HepG2 (cell line): Measurements from ENCODE around the gene MC1R. TPM values are rescaled to one million over a fixed set of nuclear protein-coding genes. Genes with fewer than 3 reads are reported as not detected.

Experiments used
- ATAC-seq: fragments of 200-7000 bp; cut with Tn5 transposase; 3 replicates; pipeline ENCODE4 v1.9.1; 2020; ENCODE audit warnings: mild to moderate bottlenecking, moderate library complexity
- BruUV-seq: library from RNA; stranded (reverse); fragments of 400-500 nt; replicated peaks from 2 replicates; lab custom pipeline; 2021; lab: Mats Ljungman, UMichigan
- CTCF ChIA-PET: fragments of 300-600 bp; formaldehyde crosslinking; extraction: SDS; loops from one replicate; lab custom pipeline; 2021; ENCODE audit warnings: low total read pairs, inconsistent platforms, low intra/inter-chr PET ratio; lab: Yijun Ruan, JAX
- POLR2A ChIA-PET: fragments of 350-600 bp; sonication (Branson Sonifier 250); formaldehyde crosslinking; loops from one replicate; lab custom pipeline; 2020; ENCODE audit warnings: antibody characterized with exemption, inconsistent platforms; lab: Yijun Ruan, JAX
- DNase-seq: peaks from one replicate; pipeline ENCODE4 v3.0.0-alpha.2; 2015; ENCODE audit warnings: low spot score
- FAIRE-seq: peaks from 3 replicates; lab custom pipeline; 2011; peaks lifted over from hg19 to GRCh38; lab: Jason Lieb, UNC
- H2AFZ ChIP-seq: one replicate; pipeline ENCODE4 v1.6.1; 2011; ENCODE audit warnings: low read length, inconsistent platforms
- H3K27ac ChIP-seq: fragments of 300-600 bp; 3 replicates; pipeline ENCODE4 v1.8.0; 2011; ENCODE audit warnings: mixed run types, mild to moderate bottlenecking, mixed read lengths, low read length, inconsistent platforms; ENCODE audit not compliant: insufficient read depth; ENCODE audit errors: extremely low read length
- H3K27me3 ChIP-seq, 2 experiments: fragments of 200-600 bp in 1 of 2; 2 replicates in 1 of 2; 3 replicates in 1 of 2; pipeline versions ENCODE4 v1.6.0 to v1.8.0; 2011; ENCODE audit warnings: low read length in 2 of 2, mild to moderate bottlenecking in 2 of 2, moderate library complexity in 2 of 2, inconsistent platforms in 1 of 2; ENCODE audit not compliant: insufficient read depth in 2 of 2, control insufficient read depth in 1 of 2
- H3K36me3 ChIP-seq, 2 experiments: fragments of 200-600 bp in 1 of 2; replicated peaks in 1 of 2; 2 replicates in 1 of 2; 3 replicates in 1 of 2; pipeline versions ENCODE4 v1.5.1 to v1.8.0; 2011; ENCODE audit warnings: low read length in 2 of 2, inconsistent platforms in 1 of 2; ENCODE audit not compliant: insufficient read depth in 2 of 2, control insufficient read depth in 1 of 2
- H3K4me1 ChIP-seq: 2 replicates; pipeline ENCODE4 v1.5.1; 2012; ENCODE audit warnings: low read length, inconsistent platforms; ENCODE audit not compliant: insufficient read depth
- H3K4me2 ChIP-seq: 2 replicates; pipeline ENCODE4 v1.6.0; 2011; ENCODE audit warnings: low read depth, low read length, inconsistent platforms
- H3K4me3 ChIP-seq, 3 experiments: fragments of 200-600 bp in 1 of 3; sonication (generic), shearing (Covaris generic) in 1 of 3; replicated peaks in 1 of 3; 2 replicates each; pipeline ENCODE4 v1.5.1; 2011 to 2016; ENCODE audit warnings: low read length in 3 of 3, inconsistent platforms in 2 of 3, low read depth in 2 of 3, mild to moderate bottlenecking in 2 of 3, control low read depth in 1 of 3, mixed read lengths in 1 of 3; ENCODE audit not compliant: insufficient read depth in 1 of 3
- H3K79me2 ChIP-seq: one replicate; pipeline ENCODE4 v1.6.1; 2011; ENCODE audit warnings: low read length, inconsistent platforms; ENCODE audit not compliant: insufficient read depth
- H3K9ac ChIP-seq: 2 replicates; pipeline ENCODE4 v1.6.0; 2011; ENCODE audit warnings: mild to moderate bottlenecking, low read depth, low read length, inconsistent platforms; ENCODE audit not compliant: insufficient read depth
- H3K9me3 ChIP-seq: 2 replicates; pipeline ENCODE4 v1.5.1; 2012; ENCODE audit warnings: mild to moderate bottlenecking, low read length
- H4K20me1 ChIP-seq: 2 replicates; pipeline ENCODE4 v1.6.0; 2011; ENCODE audit warnings: inconsistent platforms, mild to moderate bottlenecking, low read length, moderate library complexity; ENCODE audit not compliant: insufficient read depth
- ASH2L ChIP-seq: fragments of 300-600, 200-600 bp; sonication (generic); IDR thresholded peaks from 2 replicates; pipeline ENCODE4 v1.7.0; 2017; ENCODE audit warnings: low read depth, mild to moderate bottlenecking, moderate library complexity, mixed read lengths, low read length; ENCODE audit not compliant: insufficient read length
- BORCS8-MEF2B ChIP-seq: sonication (generic); formaldehyde crosslinking; IDR thresholded peaks from 2 replicates; pipeline ENCODE4 v1.8.0; 2022; ENCODE audit warnings: mild to moderate bottlenecking, missing genetic modification reagents
- CC2D1A ChIP-seq: sonication (generic); formaldehyde crosslinking; IDR thresholded peaks from 2 replicates; pipeline ENCODE4 v1.8.1; 2023; ENCODE audit warnings: mild to moderate bottlenecking, missing genetic modification reagents
- DR1 ChIP-seq: sonication (generic); formaldehyde crosslinking; IDR thresholded peaks from 2 replicates; pipeline ENCODE4 v1.8.0; 2021; ENCODE audit warnings: mild to moderate bottlenecking, missing genetic modification reagents, inconsistent platforms
- GPN1 ChIP-seq: sonication (generic); formaldehyde crosslinking; IDR thresholded peaks from 2 replicates; pipeline ENCODE4 v1.5.1; 2020; ENCODE audit warnings: missing genetic modification reagents, borderline replicate concordance
- HNF4G ChIP-seq, 2 experiments: sonication (generic) in 1 of 2; formaldehyde crosslinking in 1 of 2; IDR thresholded peaks; 2 replicates each; pipeline versions ENCODE4 v1.4.0 to v1.6.1; 2011 to 2020; ENCODE audit warnings: borderline replicate concordance in 2 of 2, low read depth in 2 of 2, mild to moderate bottlenecking in 2 of 2, low read length in 1 of 2, missing genetic modification reagents in 1 of 2, moderate library complexity in 1 of 2
- KDM1A ChIP-seq: IDR thresholded peaks from 2 replicates; pipeline ENCODE4 v1.6.1; 2016; ENCODE audit warnings: missing compliant biosample characterization
- SALL1 ChIP-seq: sonication (generic); formaldehyde crosslinking; IDR thresholded peaks from 2 replicates; pipeline ENCODE4 v1.8.0; 2022; ENCODE audit warnings: mild to moderate bottlenecking, missing genetic modification reagents
- SKI ChIP-seq: fragments of 450-650 bp; IDR thresholded peaks from one replicate; pipeline ENCODE4 v1.6.1; 2018; ENCODE audit warnings: mild to moderate bottlenecking; ENCODE audit not compliant: partially characterized antibody
- SMARCE1 ChIP-seq: fragments of 450-650 bp; IDR thresholded peaks from 2 replicates; pipeline ENCODE4 v1.6.1; 2017; ENCODE audit warnings: borderline replicate concordance
- U2AF2 ChIP-seq: fragments of 200-400 bp; formaldehyde crosslinking; IDR thresholded peaks from 2 replicates; pipeline ENCODE4 v1.6.1; 2017; ENCODE audit warnings: low read depth, mild to moderate bottlenecking, low read length
- ZFP41 ChIP-seq: sonication (generic); formaldehyde crosslinking; IDR thresholded peaks from 2 replicates; pipeline ENCODE4 v1.4.0; 2020; ENCODE audit warnings: mild to moderate bottlenecking, missing genetic modification reagents, borderline replicate concordance
- ZNF292 ChIP-seq: sonication (generic); formaldehyde crosslinking; IDR thresholded peaks from 2 replicates; pipeline ENCODE4 v1.8.1; 2022; ENCODE audit warnings: mild to moderate bottlenecking, low read depth, missing genetic modification reagents, borderline replicate concordance
- ZNF441 ChIP-seq: sonication (generic); formaldehyde crosslinking; IDR thresholded peaks from 2 replicates; pipeline ENCODE4 v1.7.0; 2021; ENCODE audit warnings: missing genetic modification reagents, borderline replicate concordance
- ZSCAN30 ChIP-seq: sonication (generic); formaldehyde crosslinking; IDR thresholded peaks from 2 replicates; pipeline ENCODE4 v1.5.0; 2020; ENCODE audit warnings: mild to moderate bottlenecking, missing genetic modification reagents
- WGBS: methylation state at CpG from one replicate; pipeline ENCODE4 v1.1.6; 2017; ENCODE audit warnings: low lambda C conversion rate; 5-methylcytosine and 5-hydroxymethylcytosine counted together
- in situ Hi-C: cut with HindIII; loops from 2 replicates; pipeline ENCODE4 v1.10.0; 2017; ENCODE audit warnings: low pct_unique_long_range_greater_than_20kb; ENCODE audit not compliant: extremely low pct_ligation_motif_present
- intact Hi-C: fragments of 100-400 bp; cut with micrococcal nuclease; formaldehyde crosslinking; loops from one replicate; pipeline ENCODE4 v1.10.0; 2022; ENCODE audit not compliant: unreplicated experiment
- polyA plus RNA-seq, 8 experiments: library from polyadenylated mRNA; depleted of rRNA in 3 of 8; stranded (reverse) in 7 of 8; unstranded in 1 of 8; fragments of >200 nt; fragmentation: Illumina TruSeq in 4 of 8; extraction: Trizol in 4 of 8; gene quantifications; 2 replicates each; pipeline versions ENCODE4 v1.2.1 to v1.2.3, GENCODE V29; 2011 to 2016; ENCODE audit warnings: low read depth in 4 of 8, missing spikeins in 1 of 8, mixed read lengths in 1 of 8; ENCODE audit not compliant: insufficient read depth in 1 of 8
- total RNA-seq, 5 experiments: library from RNA; depleted of rRNA; stranded (reverse); fragments of >200 nt; fragmentation: Illumina TruSeq; extraction: Trizol; gene quantifications; 2 replicates each; pipeline ENCODE4 v1.2.3, GENCODE V29; 2016; ENCODE audit warnings: low read depth in 1 of 5

MC1R gene
- total and polyA plus RNA-seq, 2 of the 13 experiments (the other 11 are each of a cell fraction or from before 2014, with no cell fraction given), result 9.1 to 14.8 TPM

GRCh38 chr16:89899879-89900481 lies 18.7 kb upstream of the MC1R start:
- FAIRE-seq, result no peak
- Histone ChIP-seq H3K27me3 (no peaks in the 10 kb centered on the region), H3K9me3 (no peaks in the 10 kb centered on the region), H3K4me2 (no peak overlapping the region), H3K4me3 (no peak overlapping the region), H3K79me2 (no peaks in the 10 kb centered on the region), H4K20me1 (no peaks in the 10 kb centered on the region; the same call in 1 of the 2 replicates), H2AFZ (no peak overlapping the region), H3K27ac (no peak overlapping the region), H3K9ac (no peak overlapping the region), H3K36me3 (peaks cover 35 to 74% of the 10 kb centered on the region in 2 experiments), H3K4me1 (no peaks in the 10 kb centered on the region)
- intact Hi-C loops, result no loop called here
- ATAC-seq, result no peak
- ChIA-PET POLR2A (no interaction called here), CTCF (no interaction called here)
- 95% methylated on average over 20 of the region's 20 CpGs for WGBS
- no peak for DNase-seq
- BruUV-seq, result no TSS peak
- TF ChIP-seq ZNF292 (no peak), KDM1A (CRISPR knock-in tag) (no peak), ZFP41 (CRISPR knock-in tag) (no peak), U2AF2 (no peak), SALL1 (CRISPR knock-in tag) (no peak), ASH2L (no peak), GPN1 (CRISPR knock-in tag) (no peak), ZNF441 (CRISPR knock-in tag) (no peak), HNF4G (IDR thresholded peaks at IDR 0.05; ENCODE audit: borderline replicate concordance, low read depth, low read length) (no peak), HNF4G (CRISPR knock-in tag; IDR thresholded peaks at IDR 0.05; ENCODE audit: borderline replicate concordance, low read depth) (no peak), ZSCAN30 (CRISPR knock-in tag) (no peak), BORCS8-MEF2B (CRISPR knock-in tag) (no peak), SKI (no peak), DR1 (CRISPR knock-in tag) (no peak), CC2D1A (CRISPR knock-in tag) (no peak), SMARCE1 (no peak)
- in situ Hi-C loops, result no loop called here
